HG02798 (cell line): ENCODE measurements around the gene TRPM1.

Source experiments
- ATAC-seq: cut with Tn5 transposase; IDR thresholded peaks from one replicate; pipeline ENCODE4 v1.9.1; 2021; ENCODE audit warnings: mild to moderate bottlenecking; ENCODE audit not compliant: unreplicated experiment, poor library complexity

Gene TRPM1

GRCh38 chr15:31051496-31052080, 49.9 kb downstream of the TRPM1 start:
- no peak for ATAC-seq

GRCh38 chr15:31050953-31051352, 50.6 kb downstream of the TRPM1 start:
- ATAC-seq: no peak

GRCh38 chr15:31049682-31050615, 51.6 kb downstream of the TRPM1 start:
- ATAC-seq: no peak

- no peak for ATAC-seq
Observed at GRCh38 chr15:31049111-31049510, 52.4 kb downstream of the TRPM1 start.

GRCh38 chr15:31047437-31047836, 54.1 kb downstream of the TRPM1 start:
- no peak for ATAC-seq

GRCh38 chr15:31046759-31047359, 54.7 kb downstream of the TRPM1 start:
- ATAC-seq: no peak

GRCh38 chr15:31045606-31046005, 55.9 kb downstream of the TRPM1 start:
- ATAC-seq: no peak

GRCh38 chr15:31042751-31043150, 58.8 kb downstream of the TRPM1 start:
- ATAC-seq: no peak

- no peak for ATAC-seq
Observed at GRCh38 chr15:31041610-31042009, 59.9 kb downstream of the TRPM1 start.

GRCh38 chr15:31040611-31041010, 60.9 kb downstream of the TRPM1 start:
- ATAC-seq: no peak

GRCh38 chr15:31039961-31040360, 61.6 kb downstream of the TRPM1 start:
- ATAC-seq: no peak

GRCh38 chr15:31037731-31038477, 63.6 kb downstream of the TRPM1 start:
- no peak for ATAC-seq

- ATAC-seq: no peak
Observed at GRCh38 chr15:31036783-31037182, 64.7 kb downstream of the TRPM1 start.

- no peak for ATAC-seq
Observed at GRCh38 chr15:31035610-31036009, 65.9 kb downstream of the TRPM1 start.

- ATAC-seq: no peak
Observed at GRCh38 chr15:31034152-31034551, 67.4 kb downstream of the TRPM1 start.

GRCh38 chr15:31032961-31033371, 68.6 kb downstream of the TRPM1 start:
- ATAC-seq: no peak

- peak; percentile 80 for ATAC-seq
Observed at GRCh38 chr15:31031471-31032067, 70.0 kb downstream of the TRPM1 start.

GRCh38 chr15:31027910-31028578, 73.5 kb downstream of the TRPM1 start:
- ATAC-seq: no peak

GRCh38 chr15:31025996-31026395, 75.5 kb downstream of the TRPM1 start:
- no peak for ATAC-seq

GRCh38 chr15:31024979-31025378, 76.5 kb downstream of the TRPM1 start:
- ATAC-seq: no peak
